ENCODE data around the gene DNM3.

GRCh38 chr1:171817511-171818265 lies 23.6 kb upstream of the DNM3 start:
- TF ChIP-seq, protein P1, sequence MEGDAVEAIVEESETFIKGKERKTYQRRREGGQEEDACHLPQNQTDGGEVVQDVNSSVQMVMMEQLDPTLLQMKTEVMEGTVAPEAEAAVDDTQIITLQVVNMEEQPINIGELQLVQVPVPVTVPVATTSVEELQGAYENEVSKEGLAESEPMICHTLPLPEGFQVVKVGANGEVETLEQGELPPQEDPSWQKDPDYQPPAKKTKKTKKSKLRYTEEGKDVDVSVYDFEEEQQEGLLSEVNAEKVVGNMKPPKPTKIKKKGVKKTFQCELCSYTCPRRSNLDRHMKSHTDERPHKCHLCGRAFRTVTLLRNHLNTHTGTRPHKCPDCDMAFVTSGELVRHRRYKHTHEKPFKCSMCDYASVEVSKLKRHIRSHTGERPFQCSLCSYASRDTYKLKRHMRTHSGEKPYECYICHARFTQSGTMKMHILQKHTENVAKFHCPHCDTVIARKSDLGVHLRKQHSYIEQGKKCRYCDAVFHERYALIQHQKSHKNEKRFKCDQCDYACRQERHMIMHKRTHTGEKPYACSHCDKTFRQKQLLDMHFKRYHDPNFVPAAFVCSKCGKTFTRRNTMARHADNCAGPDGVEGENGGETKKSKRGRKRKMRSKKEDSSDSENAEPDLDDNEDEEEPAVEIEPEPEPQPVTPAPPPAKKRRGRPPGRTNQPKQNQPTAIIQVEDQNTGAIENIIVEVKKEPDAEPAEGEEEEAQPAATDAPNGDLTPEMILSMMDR (IDR thresholded peaks at IDR 0.05), result no peak
- TF ChIP-seq EZH2 (IDR thresholded peaks at IDR 0.05) (no peak), EZH2phosphoT487 (IDR thresholded peaks at IDR 0.05) (no peak)

Measured in neural progenitor cell (in vitro differentiated cells).